Fibroblast of lung (primary cell): Measurements from ENCODE around the gene CETN3. TPM values are rescaled to one million over a fixed set of nuclear protein-coding genes. Genes with fewer than 3 reads are reported as not detected.

Experiments
- DNase-seq, 2 donors: peaks; one replicate each; pipeline versions ENCODE4 v3.0.0 to v3.0.0-alpha.2; 2010; ENCODE audit warnings: low read depth in 2 of 2
- H2AFZ ChIP-seq: 2 replicates; pipeline ENCODE4 v1.5.1; 2012; ENCODE audit warnings: low read length, control low read depth, inconsistent platforms
- H3K27ac ChIP-seq: 2 replicates; pipeline ENCODE4 v1.5.1; 2011; ENCODE audit warnings: low read length, control low read depth; ENCODE audit not compliant: insufficient read depth
- H3K27me3 ChIP-seq: 2 replicates; pipeline ENCODE4 v1.5.1; 2011; ENCODE audit warnings: mild to moderate bottlenecking, low read length; ENCODE audit not compliant: control insufficient read depth, insufficient read depth
- H3K36me3 ChIP-seq: 2 replicates; pipeline ENCODE4 v1.5.1; 2011; ENCODE audit warnings: low read length; ENCODE audit not compliant: control insufficient read depth, insufficient read depth
- H3K4me1 ChIP-seq: 2 replicates; pipeline ENCODE4 v1.5.1; 2011; ENCODE audit warnings: low read length; ENCODE audit not compliant: control insufficient read depth, insufficient read depth; ENCODE audit errors: extremely low read depth
- H3K4me2 ChIP-seq: 2 replicates; pipeline ENCODE4 v1.5.1; 2011; ENCODE audit warnings: low read length, control low read depth; ENCODE audit not compliant: insufficient read depth; ENCODE audit errors: extremely low read depth
- H3K4me3 ChIP-seq, 4 experiments: fragments of 200-600 bp in 1 of 4; sonication (generic) in 1 of 4; replicated peaks in 1 of 4; 2 replicates each; pipeline ENCODE4 v1.5.1; 2011 to 2016; ENCODE audit warnings: low read length in 4 of 4, low read depth in 3 of 4, mild to moderate bottlenecking in 3 of 4, control low read depth in 2 of 4, inconsistent platforms in 1 of 4, mixed read lengths in 1 of 4; ENCODE audit not compliant: insufficient read depth in 1 of 4; ENCODE audit errors: control extremely low read depth in 1 of 4
- H3K79me2 ChIP-seq: 2 replicates; pipeline ENCODE4 v1.5.1; 2012; ENCODE audit warnings: mild to moderate bottlenecking, low read length, inconsistent platforms; ENCODE audit not compliant: control insufficient read depth, insufficient read depth
- H3K9ac ChIP-seq: 2 replicates; pipeline ENCODE4 v1.5.1; 2011; ENCODE audit warnings: mild to moderate bottlenecking, low read length, control low read depth; ENCODE audit not compliant: insufficient read depth
- H3K9me3 ChIP-seq: 2 replicates; pipeline ENCODE4 v1.5.1; 2012; ENCODE audit warnings: low read depth, low read length; ENCODE audit not compliant: control insufficient read depth, insufficient read depth
- H4K20me1 ChIP-seq: 2 replicates; pipeline ENCODE4 v1.5.1; 2011; ENCODE audit warnings: low read length; ENCODE audit not compliant: control insufficient read depth, insufficient read depth; ENCODE audit errors: extremely low read depth
- EZH2 ChIP-seq: IDR thresholded peaks from 2 replicates; pipeline ENCODE4 v1.5.1; 2012; ENCODE audit warnings: low read length, control low read depth, mild to moderate bottlenecking; ENCODE audit errors: missing control alignments
- polyA plus RNA-seq, 2 donors: library from polyadenylated mRNA; depleted of rRNA in 1 of 2; stranded (reverse) in 1 of 2; unstranded in 1 of 2; fragments of >200 nt; gene quantifications; 2 replicates each; pipeline ENCODE4 v1.2.1, GENCODE V29; 2011 to 2012; ENCODE audit warnings: missing spikeins in 1 of 2
- total RNA-seq: library from RNA; depleted of rRNA; stranded (reverse); fragments of >200 nt; gene quantifications from 2 replicates; pipeline ENCODE4 v1.2.1, GENCODE V29; 2014
- TF ChIP-seq, protein P1 (sequence below), 2 donors: IDR thresholded peaks in 1 of 2; conservative IDR thresholded peaks in 1 of 2; 1 replicate in 1 of 2; 2 replicates in 1 of 2; pipeline ENCODE4 v1.5.1; 2011 to 2012; ENCODE audit warnings: low read length in 2 of 2, control low read depth in 1 of 2, inconsistent platforms in 1 of 2, low read depth in 1 of 2, mild to moderate bottlenecking in 1 of 2

Gene CETN3
- total and polyA plus RNA-seq, 2 donors (not counting 1 experiment from before 2014, with no cell fraction given): 14.2 to 14.9 TPM

DNA sequence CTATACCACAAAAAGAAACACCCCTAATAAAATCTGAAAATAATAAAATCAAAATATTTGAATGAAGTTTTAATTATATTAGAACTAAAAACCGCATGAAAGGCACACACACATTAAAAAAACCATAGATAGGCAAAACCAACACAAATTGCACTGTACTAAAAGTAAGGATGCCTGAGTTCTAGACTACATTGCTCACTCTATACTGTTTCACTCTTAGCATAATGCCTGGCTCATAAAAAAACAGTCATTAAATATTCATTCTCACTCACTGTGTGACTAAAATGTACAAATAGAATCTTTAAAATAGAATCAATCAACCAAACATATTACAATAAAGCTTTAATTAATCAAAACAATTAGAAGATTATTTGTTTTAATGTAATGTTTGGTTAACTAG is 41.7 kb downstream of the CETN3 start:
- DNase-seq: no peak
- Histone ChIP-seq H3K9me3 (no peaks in the 10 kb centered on the region), H3K79me2 (no peaks in the 10 kb centered on the region), H2AFZ (no peak overlapping the region), H3K9ac (no peak overlapping the region), H3K27ac (no peak overlapping the region), H4K20me1 (no peaks in the 10 kb centered on the region), H3K36me3 (no peaks in the 10 kb centered on the region), H3K4me3 (no peak overlapping the region), H3K4me1 (no peaks in the 10 kb centered on the region), H3K4me2 (no peak overlapping the region), H3K27me3 (no peaks in the 10 kb centered on the region)
- TF ChIP-seq EZH2: no peak
- TF ChIP-seq, protein P1, sequence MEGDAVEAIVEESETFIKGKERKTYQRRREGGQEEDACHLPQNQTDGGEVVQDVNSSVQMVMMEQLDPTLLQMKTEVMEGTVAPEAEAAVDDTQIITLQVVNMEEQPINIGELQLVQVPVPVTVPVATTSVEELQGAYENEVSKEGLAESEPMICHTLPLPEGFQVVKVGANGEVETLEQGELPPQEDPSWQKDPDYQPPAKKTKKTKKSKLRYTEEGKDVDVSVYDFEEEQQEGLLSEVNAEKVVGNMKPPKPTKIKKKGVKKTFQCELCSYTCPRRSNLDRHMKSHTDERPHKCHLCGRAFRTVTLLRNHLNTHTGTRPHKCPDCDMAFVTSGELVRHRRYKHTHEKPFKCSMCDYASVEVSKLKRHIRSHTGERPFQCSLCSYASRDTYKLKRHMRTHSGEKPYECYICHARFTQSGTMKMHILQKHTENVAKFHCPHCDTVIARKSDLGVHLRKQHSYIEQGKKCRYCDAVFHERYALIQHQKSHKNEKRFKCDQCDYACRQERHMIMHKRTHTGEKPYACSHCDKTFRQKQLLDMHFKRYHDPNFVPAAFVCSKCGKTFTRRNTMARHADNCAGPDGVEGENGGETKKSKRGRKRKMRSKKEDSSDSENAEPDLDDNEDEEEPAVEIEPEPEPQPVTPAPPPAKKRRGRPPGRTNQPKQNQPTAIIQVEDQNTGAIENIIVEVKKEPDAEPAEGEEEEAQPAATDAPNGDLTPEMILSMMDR (conservative IDR thresholded peaks at IDR 0.05 in 1 of 2, IDR thresholded peaks at IDR 0.05 in 1 of 2; ENCODE audit: low read depth in 1 of 2, low read length in 2 of 2): no peak

DNA sequence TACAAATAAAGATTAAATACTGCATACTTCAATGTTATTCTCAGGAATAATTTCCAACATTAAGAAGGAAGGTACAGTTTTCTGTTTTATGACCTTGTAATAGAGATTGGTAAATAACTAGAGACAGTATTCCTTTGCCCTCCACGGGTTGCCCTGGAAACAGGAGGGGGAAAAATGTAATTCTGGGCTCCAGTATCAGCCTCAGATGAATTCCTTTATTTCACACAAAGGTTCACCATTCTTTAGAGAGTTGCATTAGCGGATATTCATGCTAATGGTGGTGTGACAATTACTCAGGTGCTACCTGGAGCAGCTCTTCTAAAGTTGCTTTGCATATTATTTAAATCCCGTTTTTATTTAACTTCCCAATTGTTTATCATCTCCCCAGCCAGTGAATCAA is 42.6 kb downstream of the CETN3 start:
- Histone ChIP-seq H3K4me1 (no peaks in the 10 kb centered on the region), H3K36me3 (no peaks in the 10 kb centered on the region), H3K79me2 (no peaks in the 10 kb centered on the region), H3K4me3 (no peak overlapping the region), H3K4me2 (no peak overlapping the region), H3K9ac (no peak overlapping the region), H3K27ac (no peak overlapping the region), H2AFZ (no peak overlapping the region), H4K20me1 (no peaks in the 10 kb centered on the region), H3K9me3 (no peaks in the 10 kb centered on the region), H3K27me3 (no peaks in the 10 kb centered on the region)
- no peak for DNase-seq
- TF ChIP-seq, protein P1 (conservative IDR thresholded peaks at IDR 0.05 in 1 of 2, IDR thresholded peaks at IDR 0.05 in 1 of 2; ENCODE audit: low read depth in 1 of 2, low read length in 2 of 2): no peak
- no peak for TF ChIP-seq EZH2

DNA sequence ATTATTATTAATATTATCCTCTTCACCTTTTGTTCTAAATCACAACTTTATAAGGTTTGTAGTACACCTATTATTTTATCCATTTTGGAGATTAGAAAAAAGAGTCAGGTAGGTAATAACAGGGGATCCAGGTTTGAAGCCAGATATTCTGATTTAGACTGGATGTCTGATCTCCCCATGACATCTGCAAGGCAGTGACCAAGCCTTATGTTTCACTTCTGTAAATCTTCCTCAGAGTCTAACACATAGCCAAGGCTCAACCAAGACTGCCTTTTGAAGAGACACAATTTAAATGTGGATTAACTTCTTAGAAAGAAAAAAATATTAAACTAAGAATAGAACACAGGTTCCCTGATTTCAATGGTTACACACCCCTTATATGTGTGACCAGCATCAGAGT is 44.2 kb downstream of the CETN3 start:
- Histone ChIP-seq H2AFZ (no peak overlapping the region), H3K27me3 (no peaks in the 10 kb centered on the region), H3K79me2 (no peaks in the 10 kb centered on the region), H3K4me3 (no peak overlapping the region), H3K4me1 (no peaks in the 10 kb centered on the region), H4K20me1 (no peaks in the 10 kb centered on the region), H3K9ac (no peak overlapping the region), H3K27ac (no peak overlapping the region), H3K4me2 (no peak overlapping the region), H3K9me3 (no peaks in the 10 kb centered on the region), H3K36me3 (no peaks in the 10 kb centered on the region)
- TF ChIP-seq EZH2: no peak
- TF ChIP-seq, protein P1 (conservative IDR thresholded peaks at IDR 0.05 in 1 of 2, IDR thresholded peaks at IDR 0.05 in 1 of 2; ENCODE audit: low read depth in 1 of 2, low read length in 2 of 2): no peak
- no peak for DNase-seq
